IMR-90 (cell line): ENCODE data around the gene EIF4H. TPM values are rescaled to one million over a fixed set of nuclear protein-coding genes. Genes with fewer than 3 reads are reported as not detected.

Experiments
- ATAC-seq: fragments of 200-7000 bp; cut with Tn5 transposase; 2 replicates; pipeline ENCODE4 v1.9.1; 2020; ENCODE audit warnings: low read depth, mild to moderate bottlenecking, moderate library complexity
- BruUV-seq: library from RNA; stranded (reverse); fragments of 400-500 nt; replicated peaks from 2 replicates; lab custom pipeline; 2021; lab: Mats Ljungman, UMichigan
- CTCF ChIA-PET: fragments of 300-600 bp; formaldehyde crosslinking; extraction: SDS; loops from one replicate; lab custom pipeline; 2021; ENCODE audit warnings: antibody characterized with exemption; lab: Yijun Ruan, JAX
- POLR2A ChIA-PET: fragments of 300-600 bp; sonication (Branson Sonifier 250); formaldehyde crosslinking; loops from one replicate; lab custom pipeline; 2022; ENCODE audit warnings: antibody characterized with exemption; ENCODE audit not compliant: unreplicated experiment; lab: Charles Lee
- DNase-seq: peaks from one replicate; pipeline ENCODE4 v3.0.0; 2013
- H2AFZ ChIP-seq: replicated peaks from 2 replicates; pipeline ENCODE3; 2013; ENCODE audit warnings: low read length, mild to moderate bottlenecking; ENCODE audit not compliant: poor library complexity
- H2AK5ac ChIP-seq: 2 replicates; pipeline ENCODE4 v1.6.1; 2013; ENCODE audit warnings: low read depth, low read length, inconsistent platforms
- H2AK9ac ChIP-seq: replicated peaks from 2 replicates; pipeline ENCODE3; 2013; ENCODE audit warnings: mild to moderate bottlenecking, low read depth, low read length, moderate library complexity; ENCODE audit not compliant: poor library complexity
- H2BK120ac ChIP-seq: 2 replicates; pipeline ENCODE4 v1.6.1; 2013; ENCODE audit warnings: low read depth, low read length, inconsistent platforms
- H2BK15ac ChIP-seq: 3 replicates; pipeline ENCODE4 v1.6.1; 2013; ENCODE audit warnings: low read depth, low read length, inconsistent platforms
- H2BK20ac ChIP-seq: 2 replicates; pipeline ENCODE4 v1.6.1; 2013; ENCODE audit warnings: low read depth, mild to moderate bottlenecking, inconsistent platforms, low read length, moderate library complexity
- H2BK5ac ChIP-seq: 2 replicates; pipeline ENCODE4 v1.6.1; 2013; ENCODE audit warnings: mild to moderate bottlenecking, low read depth, low read length, inconsistent platforms; ENCODE audit not compliant: poor library complexity, severe bottlenecking
- H3K14ac ChIP-seq: replicated peaks from 2 replicates; pipeline ENCODE4 v1.6.1; 2013; ENCODE audit warnings: low read depth, low read length, inconsistent platforms
- H3K18ac ChIP-seq: 2 replicates; pipeline ENCODE4 v1.6.1; 2013; ENCODE audit warnings: low read depth, low read length, control low read depth
- H3K23ac ChIP-seq: 2 replicates; pipeline ENCODE4 v1.6.1; 2013; ENCODE audit warnings: low read depth, low read length, inconsistent platforms
- H3K27ac ChIP-seq: 2 replicates; pipeline ENCODE4 v1.5.1; 2013; ENCODE audit warnings: mild to moderate bottlenecking, control low read depth, low read length; ENCODE audit not compliant: insufficient read depth
- H3K27me3 ChIP-seq: 2 replicates; pipeline ENCODE4 v1.6.1; 2013; ENCODE audit warnings: low read length; ENCODE audit not compliant: control insufficient read depth, insufficient read depth
- H3K36me3 ChIP-seq: 2 replicates; pipeline ENCODE4 v1.6.1; 2013; ENCODE audit warnings: low read length, mixed read lengths; ENCODE audit not compliant: control insufficient read depth, insufficient read depth
- H3K4ac ChIP-seq: 2 replicates; pipeline ENCODE4 v1.6.1; 2013; ENCODE audit warnings: low read depth, low read length, inconsistent platforms
- H3K4me1 ChIP-seq: 2 replicates; pipeline ENCODE4 v1.6.1; 2013; ENCODE audit warnings: low read length, mixed read lengths; ENCODE audit not compliant: control insufficient read depth, insufficient read depth
- H3K4me2 ChIP-seq: 2 replicates; pipeline ENCODE4 v1.6.1; 2013; ENCODE audit warnings: low read depth, mild to moderate bottlenecking, control low read depth, low read length, moderate library complexity
- H3K4me3 ChIP-seq: 2 replicates; pipeline ENCODE4 v1.5.1; 2013; ENCODE audit warnings: low read depth, mild to moderate bottlenecking, control low read depth, low read length, moderate library complexity; ENCODE audit not compliant: insufficient read depth
- H3K56ac ChIP-seq: 2 replicates; pipeline ENCODE4 v1.6.1; 2013; ENCODE audit warnings: low read length, inconsistent platforms; ENCODE audit not compliant: insufficient read depth; ENCODE audit errors: extremely low read depth
- H3K79me1 ChIP-seq, 2 experiments: 2 replicates each; pipeline ENCODE4 v1.6.1; 2013; ENCODE audit warnings: low read length in 2 of 2, inconsistent platforms in 1 of 2, low read depth in 1 of 2
- H3K9ac ChIP-seq: 2 replicates; pipeline ENCODE4 v1.6.1; 2013; ENCODE audit warnings: low read depth, low read length, control low read depth
- H3K9me1 ChIP-seq: 2 replicates; pipeline ENCODE4 v1.6.1; 2013; ENCODE audit warnings: low read length, inconsistent platforms; ENCODE audit not compliant: insufficient read depth
- H3K9me3 ChIP-seq: 2 replicates; pipeline ENCODE4 v1.6.1; 2013; ENCODE audit warnings: low read length; ENCODE audit not compliant: control insufficient read depth, insufficient read depth
- H4K20me1 ChIP-seq: 2 replicates; pipeline ENCODE4 v1.6.1; 2013; ENCODE audit warnings: low read length, inconsistent platforms; ENCODE audit not compliant: insufficient read depth
- H4K5ac ChIP-seq: 2 replicates; pipeline ENCODE4 v1.6.1; 2013; ENCODE audit warnings: mild to moderate bottlenecking, low read depth, low read length, control low read depth
- H4K8ac ChIP-seq, 2 experiments: 2 replicates each; pipeline ENCODE4 v1.6.1; 2013; ENCODE audit warnings: low read depth in 2 of 2, low read length in 2 of 2, control low read depth in 1 of 2, inconsistent platforms in 1 of 2
- H4K91ac ChIP-seq: 2 replicates; pipeline ENCODE4 v1.6.1; 2013; ENCODE audit warnings: low read depth, low read length, inconsistent platforms; ENCODE audit not compliant: insufficient read depth
- CEBPB ChIP-seq: IDR thresholded peaks from 2 replicates; pipeline ENCODE4 v1.6.1; 2012; ENCODE audit warnings: low read depth, low read length, improper control_type of control experiment
- CHD1 ChIP-seq: IDR thresholded peaks from 2 replicates; pipeline ENCODE4 v1.6.1; 2012; ENCODE audit warnings: low read depth, low read length, improper control_type of control experiment
- MAZ ChIP-seq: IDR thresholded peaks from 2 replicates; pipeline ENCODE4 v1.6.1; 2012; ENCODE audit warnings: low read depth, mild to moderate bottlenecking, low read length, improper control_type of control experiment, moderate library complexity, borderline replicate concordance
- RCOR1 ChIP-seq: IDR thresholded peaks from 2 replicates; pipeline ENCODE4 v1.6.1; 2012; ENCODE audit warnings: mild to moderate bottlenecking, low read length, improper control_type of control experiment; ENCODE audit not compliant: insufficient replicate concordance
- RFX5 ChIP-seq: IDR thresholded peaks from 2 replicates; pipeline ENCODE4 v1.8.0; 2012; ENCODE audit warnings: low read depth, mild to moderate bottlenecking, low read length, moderate library complexity
- SMC3 ChIP-seq: fragments of 150-350 bp; IDR thresholded peaks from 2 replicates; pipeline ENCODE4 v1.6.1; 2016; ENCODE audit warnings: low read depth, mild to moderate bottlenecking, antibody characterized with exemption, low read length, moderate library complexity
- WGBS, 2 experiments: methylation state at CpG; one replicate each; pipeline versions ENCODE4 v1.1.5 to v1.1.7; 2013; ENCODE audit warnings: missing lambda C conversion rate in 2 of 2; ENCODE audit not compliant: insufficient read length in 1 of 2; ENCODE audit errors: extremely low coverage in 2 of 2; 5-methylcytosine and 5-hydroxymethylcytosine counted together
- dilution Hi-C: fragments of 300-500 bp; cut with HindIII; formaldehyde crosslinking; loops from one replicate; pipeline ENCODE4 v1.14.3; 2018; ENCODE audit warnings: low sequenced_read_pairs; ENCODE audit not compliant: unreplicated experiment
- in situ Hi-C: fragments of 300-500 bp; cut with MboI; formaldehyde crosslinking; loops from 3 replicates; pipeline ENCODE4 v1.14.3; 2019; ENCODE audit warnings: low sequenced_read_pairs, inconsistent platforms, mixed read lengths
- intact Hi-C: fragments of 100-400 bp; cut with micrococcal nuclease; formaldehyde crosslinking; loops from 2 replicates; pipeline ENCODE4 v1.10.0; 2022
- polyA plus RNA-seq, 3 experiments: library from polyadenylated mRNA; depleted of rRNA; stranded (reverse); fragments of >200 nt; gene quantifications; 2 replicates each; pipeline ENCODE4 v1.2.3, GENCODE V29; 2012; ENCODE audit warnings: low replicate concordance in 1 of 3
- total RNA-seq: library from RNA; depleted of rRNA; stranded (reverse); fragments of >200 nt; gene quantifications from 2 replicates; pipeline ENCODE4 v1.2.3, GENCODE V29; 2012
- TF ChIP-seq, protein P1 (sequence below): fragments of 150-350 bp; IDR thresholded peaks from 2 replicates; pipeline ENCODE4 v1.6.1; 2016; ENCODE audit warnings: low read depth, mild to moderate bottlenecking, low read length, moderate library complexity, borderline replicate concordance

Gene EIF4H
- total and polyA plus RNA-seq, 2 of the 4 experiments (the other 2 are of a cell fraction), result 241 to 321 TPM

- Histone ChIP-seq H3K9me1 (0 out of 2 replicates have a peak, but pooled peaks cover 2% of the 10 kb centered on the region), H2AK9ac (no peak overlapping the region), H4K5ac (no peak overlapping the region), H3K4me3 (no peak overlapping the region), H3K14ac (no peak overlapping the region), H3K79me1 (no peaks in the 10 kb centered on the region), H3K9ac (no peak overlapping the region), H2AK5ac (no peak overlapping the region), H2BK20ac (no peak overlapping the region), H3K4ac (no peak overlapping the region), H2BK5ac (no peak overlapping the region), H2AFZ (peak overlapping the region; percentile 63), H4K20me1 (no peaks in the 10 kb centered on the region), H4K91ac (no peak overlapping the region), H2BK15ac (no peak overlapping the region), H3K9me3 (no peaks in the 10 kb centered on the region), H3K4me1 (no peaks in the 10 kb centered on the region), H2BK120ac (no peak overlapping the region), H3K18ac (no peak overlapping the region), H3K4me2 (no peak overlapping the region), H4K8ac (no peak overlapping the region), H3K27me3 (no peaks in the 10 kb centered on the region), H3K56ac (no peak overlapping the region), H3K36me3 (no peaks in the 10 kb centered on the region), H3K27ac (no peak overlapping the region), H3K23ac (no peak overlapping the region)
- TF ChIP-seq SMC3, result no peak
- no peak for TF ChIP-seq CEBPB
- no peak for TF ChIP-seq CHD1
- TF ChIP-seq MAZ, result no peak
- TF ChIP-seq RCOR1, result no peak
- TF ChIP-seq, protein P1, sequence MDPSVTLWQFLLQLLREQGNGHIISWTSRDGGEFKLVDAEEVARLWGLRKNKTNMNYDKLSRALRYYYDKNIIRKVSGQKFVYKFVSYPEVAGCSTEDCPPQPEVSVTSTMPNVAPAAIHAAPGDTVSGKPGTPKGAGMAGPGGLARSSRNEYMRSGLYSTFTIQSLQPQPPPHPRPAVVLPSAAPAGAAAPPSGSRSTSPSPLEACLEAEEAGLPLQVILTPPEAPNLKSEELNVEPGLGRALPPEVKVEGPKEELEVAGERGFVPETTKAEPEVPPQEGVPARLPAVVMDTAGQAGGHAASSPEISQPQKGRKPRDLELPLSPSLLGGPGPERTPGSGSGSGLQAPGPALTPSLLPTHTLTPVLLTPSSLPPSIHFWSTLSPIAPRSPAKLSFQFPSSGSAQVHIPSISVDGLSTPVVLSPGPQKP, result no peak
- no peak for TF ChIP-seq RFX5
- intact Hi-C loops (no loop called here), dilution Hi-C loops (no loop called here), in situ Hi-C loops (no loop called here)
- WGBS, 2 experiments, result no CpG with 5 or more reads among the region's 9 CpGs
- ATAC-seq (no peak), DNase-seq (no peak)
- ChIA-PET POLR2A (no interaction called here), CTCF (no interaction called here)
- no TSS peak for BruUV-seq
These were observed 20.4 kb upstream of the EIF4H start for GRCh38 chr7:74153736-74154135.
